Stimulated activated CD4-positive, alpha-beta T cell treated with anti-CD3 and anti-CD28 coated beads, TNF-alpha, amount 100 ng/mL, for 1 hour (primary cell): ENCODE results near the gene TWIST2.

Source experiments
- DNase-seq, 3 donors: peaks; one replicate each; pipeline ENCODE4 v3.0.0-alpha.2; 2020; ENCODE audit warnings: low read depth in 3 of 3, low spot score in 1 of 3

Gene TWIST2

GRCh38 chr2:238950551-238950950 is 102.7 kb downstream of the TWIST2 start:
- no peak for DNase-seq

- no peak for DNase-seq
These were observed 104.5 kb downstream of the TWIST2 start for GRCh38 chr2:238952261-238952919.

DNA sequence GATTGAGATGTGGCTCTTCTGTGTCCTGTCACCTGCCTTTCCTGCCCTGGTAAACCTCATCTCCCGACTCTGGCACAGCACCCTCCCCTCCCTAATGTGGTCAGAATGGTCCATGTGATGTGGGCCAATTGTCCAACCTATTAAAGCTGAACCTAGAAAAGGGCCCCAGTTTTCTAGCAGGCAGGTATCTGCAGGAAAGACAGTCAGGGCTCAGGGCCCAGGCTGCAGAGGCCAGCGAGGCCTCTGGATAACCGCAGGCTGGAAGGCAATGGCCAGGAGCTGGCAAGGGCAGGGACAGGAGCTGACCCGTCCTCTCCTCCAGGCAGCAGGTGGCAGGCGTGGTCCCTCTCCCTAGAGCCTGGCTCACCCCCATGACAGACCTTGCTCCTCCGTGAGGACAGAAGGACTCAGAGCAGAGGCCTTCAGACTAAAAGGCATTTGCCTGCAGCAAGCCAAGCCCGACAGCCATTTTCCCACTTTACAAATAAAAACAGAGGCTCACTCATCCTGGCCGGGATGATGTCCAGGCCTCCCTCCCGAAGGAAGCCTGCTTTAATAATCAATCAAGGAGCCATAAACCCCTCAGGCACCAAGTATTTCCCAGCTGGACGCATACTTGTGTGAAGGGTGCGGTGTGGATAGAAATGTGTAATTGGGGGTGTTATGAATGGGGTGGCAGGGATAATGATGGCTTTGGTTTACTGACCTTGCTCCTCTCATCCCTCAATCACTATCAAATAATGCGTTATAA is 107.1 kb downstream of the TWIST2 start:
- DNase-seq = no peak

DNA sequence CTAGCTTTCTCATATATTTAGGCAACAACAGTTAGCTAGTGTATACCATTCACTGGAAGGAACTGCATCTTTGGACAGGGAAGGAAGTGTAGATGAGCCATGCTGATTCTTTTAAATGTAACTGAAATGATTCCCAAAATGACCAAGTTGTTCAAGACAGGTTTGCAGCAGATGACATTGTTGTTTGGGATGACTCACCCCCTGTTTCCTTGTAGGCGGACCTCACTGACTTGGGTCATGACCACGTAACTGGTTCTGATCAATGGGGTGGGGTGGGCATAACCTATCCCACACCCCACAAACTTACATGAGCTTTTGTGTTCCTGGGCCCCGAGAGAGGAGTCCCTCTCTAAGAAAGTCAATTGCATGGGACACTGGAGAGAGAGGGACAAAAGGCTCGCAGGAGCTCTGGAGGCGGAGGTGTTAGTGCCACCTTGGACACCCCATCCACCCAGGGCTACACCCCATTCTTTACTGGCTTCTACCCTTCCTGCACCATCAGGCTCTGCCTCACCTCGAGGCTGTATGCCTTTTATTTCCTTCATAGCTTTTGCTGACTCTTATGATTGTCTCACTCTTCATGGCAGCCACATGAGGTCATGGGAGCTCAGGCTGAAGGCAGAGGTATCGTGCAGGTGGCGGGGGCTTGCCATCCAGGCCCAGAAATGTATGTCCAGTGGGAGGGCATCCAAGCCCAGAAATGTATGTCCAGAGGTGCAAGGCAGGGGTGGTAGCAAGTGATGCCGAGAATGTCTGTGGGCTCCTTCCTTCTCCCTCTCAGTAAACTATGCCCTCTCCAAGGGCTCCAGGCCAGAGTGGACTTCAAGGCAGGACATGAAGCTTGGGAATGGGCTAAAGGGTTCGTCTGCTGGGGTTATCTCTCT is 108.0 kb downstream of the TWIST2 start:
- no peak for DNase-seq

DNA sequence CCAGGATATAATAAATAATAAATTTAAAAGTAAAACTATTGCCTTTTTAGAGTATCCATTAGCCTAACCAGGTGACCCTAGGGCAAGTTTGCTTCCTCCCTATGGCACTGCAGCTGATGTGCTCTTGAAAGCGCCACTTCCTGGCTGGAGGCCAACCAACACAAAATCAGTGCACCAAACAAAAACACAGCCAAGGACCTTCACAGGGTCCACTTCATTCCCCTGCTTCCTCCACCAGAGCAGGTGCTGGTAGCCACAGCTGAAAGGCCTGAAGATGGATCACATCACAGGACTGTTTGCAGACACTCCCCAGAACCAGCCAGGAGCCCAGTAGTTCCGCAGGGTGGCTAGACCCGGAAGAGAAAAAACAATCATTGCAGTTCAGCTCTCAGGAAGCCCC is 108.8 kb downstream of the TWIST2 start:
- no peak for DNase-seq
